NCI-H2171 treated with DMSO at 0.1 percent for 48 hours (cell line): ENCODE results near the gene DNAAF5.
"Not testable (repeated sequence)": the region's sequence is repeated elsewhere in the genome, so short reads cannot be mapped to it uniquely, and the experiment has no call there.

Experiments used
- DNase-seq: peaks from one replicate; lab custom pipeline; 2025; lab: John Stamatoyannopoulos, UW

DNAAF5 gene

GRCh38 chr7:747186-747585 is 20.7 kb downstream of the DNAAF5 start:
- DNase-seq, result no peak

- no peak for DNase-seq
These were observed 21.9 kb downstream of the DNAAF5 start for GRCh38 chr7:748446-748845.

- peak; percentile 58 for DNase-seq
These were observed 22.6 kb downstream of the DNAAF5 start for GRCh38 chr7:749140-749551.

- peak; percentile 82 for DNase-seq
These were observed 23.8 kb downstream of the DNAAF5 start for GRCh38 chr7:750111-750905.

GRCh38 chr7:751826-752225 is 25.3 kb downstream of the DNAAF5 start:
- no peak for DNase-seq

GRCh38 chr7:752256-752655 is 25.8 kb downstream of the DNAAF5 start:
- not testable (repeated sequence) for DNase-seq

- no peak for DNase-seq
These were observed 26.7 kb downstream of the DNAAF5 start for GRCh38 chr7:753190-753589.

- no peak for DNase-seq
These were observed 28.3 kb downstream of the DNAAF5 start for GRCh38 chr7:754531-755412.

- DNase-seq, result no peak
These were observed 28.9 kb downstream of the DNAAF5 start for GRCh38 chr7:755413-755805.

GRCh38 chr7:756231-756927 is 29.9 kb downstream of the DNAAF5 start:
- DNase-seq, result no peak

- no peak for DNase-seq
These were observed 30.5 kb downstream of the DNAAF5 start for GRCh38 chr7:756928-757560.

GRCh38 chr7:757741-758163 is 31.3 kb downstream of the DNAAF5 start:
- no peak for DNase-seq

- no peak for DNase-seq
These were observed 33.1 kb downstream of the DNAAF5 start for GRCh38 chr7:759569-759968.

- no peak for DNase-seq
These were observed 33.5 kb downstream of the DNAAF5 start for GRCh38 chr7:760006-760405.

GRCh38 chr7:761101-761500 is 34.6 kb downstream of the DNAAF5 start:
- no peak for DNase-seq

- no peak for DNase-seq
These were observed 35.1 kb downstream of the DNAAF5 start for GRCh38 chr7:761631-762030.

GRCh38 chr7:762885-763284 is 36.4 kb downstream of the DNAAF5 start:
- DNase-seq, result peak; percentile 21

- peak; percentile 83 for DNase-seq
These were observed 37.3 kb downstream of the DNAAF5 start for GRCh38 chr7:763762-764161.

GRCh38 chr7:765383-765782 is 38.9 kb downstream of the DNAAF5 start:
- DNase-seq, result no peak

GRCh38 chr7:767580-767940 is 41.1 kb downstream of the DNAAF5 start:
- peak; percentile 96 for DNase-seq

- peak; percentile 99 for DNase-seq
These were observed 41.6 kb downstream of the DNAAF5 start for GRCh38 chr7:767941-768731.
